Endothelial cell of umbilical vein (primary cell): ENCODE data around the gene TSPAN9. TPM values are rescaled to one million over a fixed set of nuclear protein-coding genes. Genes with fewer than 3 reads are reported as not detected.

Experiments used
- BruUV-seq: library from RNA; stranded (reverse); fragments of 400-500 nt; replicated peaks from 2 replicates; lab custom pipeline; 2021; lab: Mats Ljungman, UMichigan
- CTCF ChIA-PET: fragments of 300-600, 350-600 bp; sonication (Branson Sonifier 250); formaldehyde crosslinking; loops from one replicate; lab custom pipeline; 2021; ENCODE audit warnings: antibody characterized with exemption, inconsistent platforms; lab: Charles Lee
- POLR2A ChIA-PET: fragments of 300-600, 350-600 bp; sonication (Branson Sonifier 250); formaldehyde crosslinking; loops from one replicate; lab custom pipeline; 2021; ENCODE audit warnings: antibody characterized with exemption, inconsistent platforms; lab: Charles Lee
- DNase-seq: peaks from one replicate; pipeline ENCODE4 v3.0.0-alpha.2; 2011; ENCODE audit warnings: low read depth, low spot score
- FAIRE-seq: peaks from 2 replicates; lab custom pipeline; 2011; peaks lifted over from hg19 to GRCh38; lab: Jason Lieb, UNC
- H2AFZ ChIP-seq: 2 replicates; pipeline ENCODE4 v1.6.0; 2012; ENCODE audit warnings: low read depth, low read length, control low read depth, inconsistent platforms
- H3K27ac ChIP-seq: 2 replicates; pipeline ENCODE4 v1.5.1; 2011; ENCODE audit warnings: low read depth, mild to moderate bottlenecking, control low read depth, low read length, moderate library complexity; ENCODE audit not compliant: insufficient read depth
- H3K27me3 ChIP-seq, 2 experiments: 2 replicates each; pipeline versions ENCODE4 v1.6.0 to v1.6.1; 2011; ENCODE audit warnings: low read length in 2 of 2, mixed read lengths in 1 of 2; ENCODE audit not compliant: control insufficient read depth in 2 of 2, insufficient read depth in 2 of 2
- H3K36me3 ChIP-seq, 2 experiments: 2 replicates in 1 of 2; 3 replicates in 1 of 2; pipeline ENCODE4 v1.5.1; 2011; ENCODE audit warnings: low read length in 2 of 2, mild to moderate bottlenecking in 1 of 2, moderate library complexity in 1 of 2; ENCODE audit not compliant: control insufficient read depth in 2 of 2, insufficient read depth in 2 of 2; ENCODE audit errors: extremely low read depth in 1 of 2
- H3K4me1 ChIP-seq: 3 replicates; pipeline ENCODE4 v1.5.1; 2011; ENCODE audit warnings: mild to moderate bottlenecking, low read length; ENCODE audit not compliant: control insufficient read depth, insufficient read depth; ENCODE audit errors: extremely low read depth
- H3K4me2 ChIP-seq: 2 replicates; pipeline ENCODE4 v1.6.1; 2011; ENCODE audit warnings: low read length, control low read depth, mixed read lengths; ENCODE audit not compliant: insufficient read depth
- H3K4me3 ChIP-seq, 3 experiments: fragments of 200-600 bp in 1 of 3; sonication (generic), shearing (Covaris generic) in 1 of 3; replicated peaks in 1 of 3; 2 replicates each; pipeline ENCODE4 v1.5.1; 2011 to 2016; ENCODE audit warnings: control low read depth in 3 of 3, low read length in 3 of 3, mild to moderate bottlenecking in 2 of 3, inconsistent platforms in 1 of 3, low read depth in 1 of 3, moderate library complexity in 1 of 3; ENCODE audit not compliant: insufficient read depth in 1 of 3
- H3K79me2 ChIP-seq: 2 replicates; pipeline ENCODE4 v1.6.0; 2012; ENCODE audit warnings: low read length, inconsistent platforms; ENCODE audit not compliant: control insufficient read depth, insufficient read depth
- H3K9ac ChIP-seq: replicated peaks from 2 replicates; pipeline ENCODE3; 2011; ENCODE audit warnings: low read length, control low read depth; ENCODE audit not compliant: insufficient read depth; ENCODE audit errors: extremely low read depth
- H3K9me1 ChIP-seq: replicated peaks from 3 replicates; pipeline ENCODE4 v1.6.0; 2011; ENCODE audit warnings: mild to moderate bottlenecking, low read length; ENCODE audit not compliant: control insufficient read depth, insufficient read depth; ENCODE audit errors: extremely low read depth
- H3K9me3 ChIP-seq: replicated peaks from 2 replicates; pipeline ENCODE4 v1.5.1; 2012; ENCODE audit warnings: low read length, inconsistent platforms; ENCODE audit not compliant: control insufficient read depth, insufficient read depth
- H4K20me1 ChIP-seq: replicated peaks from 2 replicates; pipeline ENCODE3; 2011; ENCODE audit warnings: mild to moderate bottlenecking, low read length; ENCODE audit not compliant: control insufficient read depth, insufficient read depth; ENCODE audit errors: extremely low read depth
- EZH2 ChIP-seq: IDR thresholded peaks from 2 replicates; pipeline ENCODE4 v1.6.1; 2012; ENCODE audit warnings: borderline replicate concordance, low read depth, mild to moderate bottlenecking, moderate library complexity, low read length, inconsistent platforms; ENCODE audit not compliant: severe bottlenecking
- FOS ChIP-seq: IDR thresholded peaks from 2 replicates; pipeline ENCODE4 v1.6.1; 2011; ENCODE audit warnings: mild to moderate bottlenecking, low read length, moderate library complexity, borderline replicate concordance; ENCODE audit not compliant: insufficient read depth
- GATA2 ChIP-seq: IDR thresholded peaks from 2 replicates; pipeline ENCODE4 v1.7.0; 2011; ENCODE audit warnings: low read depth, mild to moderate bottlenecking, moderate library complexity, mixed read lengths, low read length; ENCODE audit not compliant: insufficient read length, insufficient read depth
- JUN ChIP-seq: IDR thresholded peaks from 2 replicates; pipeline ENCODE4 v1.6.1; 2011; ENCODE audit warnings: borderline replicate concordance, low read depth; ENCODE audit not compliant: insufficient read length, insufficient read depth
- POLR2A ChIP-seq: IDR thresholded peaks from 2 replicates; pipeline ENCODE4 v1.6.1; 2012; ENCODE audit warnings: low read depth, mild to moderate bottlenecking, control low read depth, low read length
- POLR2AphosphoS5 ChIP-seq: IDR thresholded peaks from 2 replicates; pipeline ENCODE4 v1.6.1; 2012; ENCODE audit warnings: low read depth, mild to moderate bottlenecking, control low read depth, low read length, moderate library complexity; ENCODE audit not compliant: insufficient read depth
- dilution Hi-C: fragments of 300-500 bp; cut with MboI; formaldehyde crosslinking; loops from one replicate; pipeline ENCODE4 v1.15.0; 2019; ENCODE audit warnings: low sequenced_read_pairs; ENCODE audit not compliant: extremely low pct_ligation_motif_present
- intact Hi-C: fragments of 100-400 bp; cut with micrococcal nuclease; formaldehyde crosslinking; loops from one replicate; pipeline ENCODE4 v1.10.0; 2022
- polyA plus RNA-seq, 4 experiments: library from polyadenylated mRNA; depleted of rRNA in 3 of 4; stranded (reverse) in 3 of 4; unstranded in 1 of 4; fragments of >200 nt; gene quantifications; 2 replicates each; pipeline versions ENCODE4 v1.2.1 to v1.2.3, GENCODE V29; 2011 to 2012; ENCODE audit warnings: missing spikeins in 1 of 4
- total RNA-seq: library from RNA; stranded (reverse); gene quantifications from 2 replicates; pipeline ENCODE4 v1.2.3, GENCODE V29; 2021
- TF ChIP-seq, protein P1 (sequence below), 2 donors: IDR thresholded peaks; 1 replicate in 1 of 2; 2 replicates in 1 of 2; pipeline ENCODE4 v1.5.1; 2011; ENCODE audit warnings: low read length in 2 of 2, mild to moderate bottlenecking in 2 of 2, moderate library complexity in 2 of 2, control low read depth in 1 of 2, inconsistent platforms in 1 of 2, low read depth in 1 of 2; ENCODE audit not compliant: insufficient read depth in 1 of 2; ENCODE audit errors: extremely low read depth in 1 of 2
- TF ChIP-seq, protein P2 (sequence below): IDR thresholded peaks from 2 replicates; pipeline ENCODE4 v1.6.1; 2011; ENCODE audit not compliant: insufficient read depth, insufficient read length

TSPAN9 gene
- total and polyA plus RNA-seq, 2 donors (not counting 3 experiments of a cell fraction or from before 2014, with no cell fraction given), result 43.3 to 66.8 TPM

DNA sequence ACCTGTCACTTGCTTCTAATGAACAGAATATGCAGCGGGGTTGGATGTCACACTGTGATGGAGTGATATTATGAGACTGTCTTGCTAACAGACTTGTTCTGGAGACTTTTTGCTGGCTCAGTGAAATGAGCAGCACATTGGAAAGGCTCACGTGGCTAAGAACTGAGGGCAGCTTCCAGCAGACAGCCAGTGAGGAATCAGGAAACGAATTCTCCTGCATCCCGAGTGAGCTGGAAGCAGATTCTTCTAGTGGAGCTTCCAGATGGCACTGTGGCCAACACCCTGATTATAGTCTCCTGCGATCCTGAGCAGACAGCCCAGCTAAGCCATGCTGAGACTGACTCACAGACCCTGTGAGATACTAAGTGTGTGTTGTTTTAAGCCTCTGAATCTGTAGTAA is 16.1 kb upstream of the TSPAN9 start:
- Histone ChIP-seq H3K27ac (no peak overlapping the region), H3K9me1 (no peaks in the 10 kb centered on the region), H3K27me3 (peaks cover 16 to 20% of the 10 kb centered on the region in 2 experiments), H3K9ac (no peak overlapping the region), H3K4me2 (no peak overlapping the region), H3K36me3 (no peaks in the 10 kb centered on the region), H4K20me1 (no peaks in the 10 kb centered on the region), H3K9me3 (no peaks in the 10 kb centered on the region), H2AFZ (no peak overlapping the region), H3K4me3 (no peak overlapping the region), H3K79me2 (no peaks in the 10 kb centered on the region), H3K4me1 (no peaks in the 10 kb centered on the region)
- DNase-seq (no peak), FAIRE-seq (no peak)
- dilution Hi-C loops (no loop called here), intact Hi-C loops (no loop called here)
- ChIA-PET POLR2A (no interaction called here), CTCF (interaction anchor here (1.3 to 1.9 kb wide), 2 partner anchors 12 to 216 kb away, joined by 3 to 9 read pairs; no protein-coding TSS in a partner anchor)
- BruUV-seq, result no TSS peak
- TF ChIP-seq, protein P1, sequence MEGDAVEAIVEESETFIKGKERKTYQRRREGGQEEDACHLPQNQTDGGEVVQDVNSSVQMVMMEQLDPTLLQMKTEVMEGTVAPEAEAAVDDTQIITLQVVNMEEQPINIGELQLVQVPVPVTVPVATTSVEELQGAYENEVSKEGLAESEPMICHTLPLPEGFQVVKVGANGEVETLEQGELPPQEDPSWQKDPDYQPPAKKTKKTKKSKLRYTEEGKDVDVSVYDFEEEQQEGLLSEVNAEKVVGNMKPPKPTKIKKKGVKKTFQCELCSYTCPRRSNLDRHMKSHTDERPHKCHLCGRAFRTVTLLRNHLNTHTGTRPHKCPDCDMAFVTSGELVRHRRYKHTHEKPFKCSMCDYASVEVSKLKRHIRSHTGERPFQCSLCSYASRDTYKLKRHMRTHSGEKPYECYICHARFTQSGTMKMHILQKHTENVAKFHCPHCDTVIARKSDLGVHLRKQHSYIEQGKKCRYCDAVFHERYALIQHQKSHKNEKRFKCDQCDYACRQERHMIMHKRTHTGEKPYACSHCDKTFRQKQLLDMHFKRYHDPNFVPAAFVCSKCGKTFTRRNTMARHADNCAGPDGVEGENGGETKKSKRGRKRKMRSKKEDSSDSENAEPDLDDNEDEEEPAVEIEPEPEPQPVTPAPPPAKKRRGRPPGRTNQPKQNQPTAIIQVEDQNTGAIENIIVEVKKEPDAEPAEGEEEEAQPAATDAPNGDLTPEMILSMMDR (IDR thresholded peaks at IDR 0.05; ENCODE audit: extremely low read depth in 1 of 2, insufficient read depth in 1 of 2, low read depth in 1 of 2, low read length in 2 of 2), result no peak

DNA sequence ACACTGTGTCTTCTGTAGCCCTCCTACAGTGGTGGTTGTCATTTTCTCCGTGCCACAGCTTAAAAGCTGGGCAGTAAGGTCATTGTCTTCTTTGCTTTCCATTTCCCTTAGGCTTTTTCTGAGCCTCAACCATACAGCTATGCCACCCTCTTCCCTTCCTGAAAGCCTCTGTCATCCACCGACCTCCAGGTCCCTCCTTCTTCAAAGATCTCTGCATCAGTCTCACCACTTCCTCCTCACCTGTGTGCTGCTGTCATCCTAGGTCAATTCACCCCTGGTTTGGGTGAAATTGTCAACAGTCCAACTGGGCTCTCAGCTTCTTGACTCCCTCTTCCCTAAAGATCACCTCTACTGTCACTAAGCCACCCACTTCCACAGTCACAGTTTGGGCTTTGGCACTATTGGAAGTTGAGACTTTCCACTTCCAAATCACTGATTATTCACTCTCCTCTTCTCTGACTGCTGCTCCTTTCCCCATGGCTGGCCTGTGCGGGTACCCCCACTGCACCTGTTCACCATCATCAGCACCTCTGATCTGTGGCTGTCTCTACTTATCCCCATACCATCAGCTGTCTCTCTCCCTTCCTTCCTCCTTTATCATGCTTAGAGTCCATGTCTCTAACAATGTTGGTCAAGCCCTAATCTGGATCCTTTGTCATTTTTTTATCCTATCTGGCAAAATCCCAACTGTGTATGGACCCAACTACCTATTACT is 15.5 kb upstream of the TSPAN9 start:
- intact Hi-C loops (no loop called here), dilution Hi-C loops (no loop called here)
- no peak for FAIRE-seq
- POLR2A ChIA-PET, result interaction anchor here (0.6 kb wide), 1 partner anchor 59 kb away, joined by 7 read pairs; no protein-coding TSS in a partner anchor
- H4K20me1 ChIP-seq, result no peaks in the 10 kb centered on the region
- H3K4me3 ChIP-seq, result no peak overlapping the region
- no peak overlapping the region for H3K4me2 ChIP-seq
- BruUV-seq, result no TSS peak
- no peaks in the 10 kb centered on the region for H3K9me3 ChIP-seq
- no peaks in the 10 kb centered on the region for H3K9me1 ChIP-seq
- CTCF ChIA-PET, result interaction anchor here (1.3 to 1.9 kb wide), 2 partner anchors 11 to 217 kb away, joined by 3 to 9 read pairs; no protein-coding TSS in a partner anchor
- TF ChIP-seq, protein P2, sequence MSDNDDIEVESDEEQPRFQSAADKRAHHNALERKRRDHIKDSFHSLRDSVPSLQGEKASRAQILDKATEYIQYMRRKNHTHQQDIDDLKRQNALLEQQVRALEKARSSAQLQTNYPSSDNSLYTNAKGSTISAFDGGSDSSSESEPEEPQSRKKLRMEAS, result no peak
- TF ChIP-seq JUN, result no peak
- TF ChIP-seq, protein P1 (IDR thresholded peaks at IDR 0.05; ENCODE audit: extremely low read depth in 1 of 2, insufficient read depth in 1 of 2, low read depth in 1 of 2, low read length in 2 of 2), result no peak
- TF ChIP-seq EZH2, result no peak
- no peak for TF ChIP-seq POLR2AphosphoS5
- no peak for TF ChIP-seq GATA2
- no peak for TF ChIP-seq POLR2A
- TF ChIP-seq FOS, result no peak
- peaks cover 16 to 20% of the 10 kb centered on the region in 2 experiments for H3K27me3 ChIP-seq
- no peaks in the 10 kb centered on the region for H3K36me3 ChIP-seq
- H3K79me2 ChIP-seq, result no peaks in the 10 kb centered on the region
- H3K9ac ChIP-seq, result no peak overlapping the region
- no peak for DNase-seq
- no peak overlapping the region for H2AFZ ChIP-seq
- no peak overlapping the region for H3K27ac ChIP-seq
- H3K4me1 ChIP-seq, result no peaks in the 10 kb centered on the region
